Measurements from ENCODE around the gene GTF3C4.
A peak's percentile ranks its signal among the peaks of the same experiment; 100 is the strongest.

GTF3C4 gene

GRCh38 chr9:132647806-132648205 is 22.5 kb upstream of the GTF3C4 start:
- Histone ChIP-seq H3K9me3 (ENCODE audit: control insufficient read depth, low read length) (no peaks in the 10 kb centered on the region), H3K36me3 (ENCODE audit: control insufficient read depth, insufficient read depth, low read length, severe bottlenecking) (peaks cover 85% of the 10 kb centered on the region), H3K27me3 (replicated peaks; ENCODE audit: control insufficient read depth, insufficient read depth, low read length) (no peaks in the 10 kb centered on the region), H3K4me3 (ENCODE audit: low read length) (peak overlapping the region; percentile 20), H3K9ac (ENCODE audit: low read length) (peak overlapping the region; percentile 50), H3K4me1 (ENCODE audit: control insufficient read depth, insufficient read depth, low read length) (peaks cover 24% of the 10 kb centered on the region)
- DNase-seq (ENCODE audit: low read depth): no peak

- peak overlapping the region; percentile 20 for H3K4me3 ChIP-seq (ENCODE audit: low read length)
- peak overlapping the region; percentile 50 for H3K9ac ChIP-seq (ENCODE audit: low read length)
- peaks cover 80% of the 10 kb centered on the region for H3K36me3 ChIP-seq (ENCODE audit: control insufficient read depth, insufficient read depth, low read length, severe bottlenecking)
- DNase-seq (ENCODE audit: low read depth): no peak
- no peaks in the 10 kb centered on the region for H3K9me3 ChIP-seq (ENCODE audit: control insufficient read depth, low read length)
- peaks cover 24% of the 10 kb centered on the region for H3K4me1 ChIP-seq (ENCODE audit: control insufficient read depth, insufficient read depth, low read length)
- no peaks in the 10 kb centered on the region for H3K27me3 ChIP-seq (replicated peaks; ENCODE audit: control insufficient read depth, insufficient read depth, low read length)
These were observed 22.0 kb upstream of the GTF3C4 start for GRCh38 chr9:132648283-132648682.

GRCh38 chr9:132648685-132649084 is 21.6 kb upstream of the GTF3C4 start:
- H3K36me3 ChIP-seq (ENCODE audit: control insufficient read depth, insufficient read depth, low read length, severe bottlenecking): peaks cover 76% of the 10 kb centered on the region
- H3K4me1 ChIP-seq (ENCODE audit: control insufficient read depth, insufficient read depth, low read length): peaks cover 24% of the 10 kb centered on the region
- H3K9ac ChIP-seq (ENCODE audit: low read length): no peak overlapping the region

GRCh38 chr9:132651259-132651658 is 19.0 kb upstream of the GTF3C4 start:
- peaks cover 61% of the 10 kb centered on the region for H3K36me3 ChIP-seq (ENCODE audit: control insufficient read depth, insufficient read depth, low read length, severe bottlenecking)
- no peak overlapping the region for H3K4me3 ChIP-seq (ENCODE audit: low read length)
- no peak overlapping the region for H3K9ac ChIP-seq (ENCODE audit: low read length)
- H3K9me3 ChIP-seq (ENCODE audit: control insufficient read depth, low read length): no peaks in the 10 kb centered on the region
- no peaks in the 10 kb centered on the region for H3K27me3 ChIP-seq (replicated peaks; ENCODE audit: control insufficient read depth, insufficient read depth, low read length)
- peak; percentile 77 for DNase-seq (ENCODE audit: low read depth)
- H3K4me1 ChIP-seq (ENCODE audit: control insufficient read depth, insufficient read depth, low read length): peaks cover 24% of the 10 kb centered on the region

More at GRCh38 chr9:132648685-132649084, 21.6 kb upstream of the GTF3C4 start:
- no peak for DNase-seq (ENCODE audit: low read depth)
- H3K4me3 ChIP-seq (ENCODE audit: low read length): no peak overlapping the region
- no peaks in the 10 kb centered on the region for H3K9me3 ChIP-seq (ENCODE audit: control insufficient read depth, low read length)
- no peaks in the 10 kb centered on the region for H3K27me3 ChIP-seq (replicated peaks; ENCODE audit: control insufficient read depth, insufficient read depth, low read length)

- Histone ChIP-seq H3K36me3 (ENCODE audit: control insufficient read depth, insufficient read depth, low read length, severe bottlenecking) (peaks cover 67% of the 10 kb centered on the region), H3K4me1 (ENCODE audit: control insufficient read depth, insufficient read depth, low read length) (no peaks in the 10 kb centered on the region), H3K9ac (ENCODE audit: low read length) (no peak overlapping the region), H3K4me3 (ENCODE audit: low read length) (no peak overlapping the region), H3K27me3 (replicated peaks; ENCODE audit: control insufficient read depth, insufficient read depth, low read length) (no peaks in the 10 kb centered on the region), H3K9me3 (ENCODE audit: control insufficient read depth, low read length) (no peaks in the 10 kb centered on the region)
- no peak for DNase-seq (ENCODE audit: low read depth)
These were observed 14.0 kb upstream of the GTF3C4 start for GRCh38 chr9:132656299-132656698.

GRCh38 chr9:132662152-132662945 is 7.9 kb upstream of the GTF3C4 start:
- Histone ChIP-seq H3K4me3 (ENCODE audit: low read length) (no peak overlapping the region), H3K36me3 (ENCODE audit: control insufficient read depth, insufficient read depth, low read length, severe bottlenecking) (peaks cover 56% of the 10 kb centered on the region)

GRCh38 chr9:132663117-132663516 is 7.1 kb upstream of the GTF3C4 start:
- H3K4me3 ChIP-seq (ENCODE audit: low read length): no peak overlapping the region
- H3K27me3 ChIP-seq (replicated peaks; ENCODE audit: control insufficient read depth, insufficient read depth, low read length): no peaks in the 10 kb centered on the region
- no peaks in the 10 kb centered on the region for H3K4me1 ChIP-seq (ENCODE audit: control insufficient read depth, insufficient read depth, low read length)
- H3K9ac ChIP-seq (ENCODE audit: low read length): no peak overlapping the region
- H3K36me3 ChIP-seq (ENCODE audit: control insufficient read depth, insufficient read depth, low read length, severe bottlenecking): peaks cover 48% of the 10 kb centered on the region
- H3K9me3 ChIP-seq (ENCODE audit: control insufficient read depth, low read length): no peaks in the 10 kb centered on the region
- no peak for DNase-seq (ENCODE audit: low read depth)

More at GRCh38 chr9:132662152-132662945, 7.9 kb upstream of the GTF3C4 start:
- H3K4me1 ChIP-seq (ENCODE audit: control insufficient read depth, insufficient read depth, low read length): no peaks in the 10 kb centered on the region
- DNase-seq (ENCODE audit: low read depth): no peak
- H3K27me3 ChIP-seq (replicated peaks; ENCODE audit: control insufficient read depth, insufficient read depth, low read length): no peaks in the 10 kb centered on the region
- H3K9ac ChIP-seq (ENCODE audit: low read length): no peak overlapping the region
- H3K9me3 ChIP-seq (ENCODE audit: control insufficient read depth, low read length): no peaks in the 10 kb centered on the region

GRCh38 chr9:132663851-132664250 is 6.4 kb upstream of the GTF3C4 start:
- no peak overlapping the region for H3K9ac ChIP-seq (ENCODE audit: low read length)
- DNase-seq (ENCODE audit: low read depth): no peak
- no peaks in the 10 kb centered on the region for H3K27me3 ChIP-seq (replicated peaks; ENCODE audit: control insufficient read depth, insufficient read depth, low read length)
- no peaks in the 10 kb centered on the region for H3K4me1 ChIP-seq (ENCODE audit: control insufficient read depth, insufficient read depth, low read length)
- peaks cover 41% of the 10 kb centered on the region for H3K36me3 ChIP-seq (ENCODE audit: control insufficient read depth, insufficient read depth, low read length, severe bottlenecking)
- no peak overlapping the region for H3K4me3 ChIP-seq (ENCODE audit: low read length)
- no peaks in the 10 kb centered on the region for H3K9me3 ChIP-seq (ENCODE audit: control insufficient read depth, low read length)

- no peak for DNase-seq (ENCODE audit: low read depth)
- H3K27me3 ChIP-seq (replicated peaks; ENCODE audit: control insufficient read depth, insufficient read depth, low read length): no peaks in the 10 kb centered on the region
- peaks cover 29% of the 10 kb centered on the region for H3K4me1 ChIP-seq (ENCODE audit: control insufficient read depth, insufficient read depth, low read length)
- H3K4me3 ChIP-seq (ENCODE audit: low read length): peak overlapping the region; percentile 86
- no peaks in the 10 kb centered on the region for H3K9me3 ChIP-seq (ENCODE audit: control insufficient read depth, low read length)
- H3K36me3 ChIP-seq (ENCODE audit: control insufficient read depth, insufficient read depth, low read length, severe bottlenecking): peaks cover 4% of the 10 kb centered on the region
- H3K9ac ChIP-seq (ENCODE audit: low read length): peak overlapping the region; percentile 94
These were observed 956 bp upstream of the GTF3C4 start for GRCh38 chr9:132669319-132669697.

GRCh38 chr9:132669698-132670456 is 387 bp upstream of the GTF3C4 start, which contains the start of gene DDX31:
TSS of gene DDX31 (minus strand) at chr9:132669983. CDS start at chr9:132669934, 49 bp downstream.
- Histone ChIP-seq H3K4me1 (ENCODE audit: control insufficient read depth, insufficient read depth, low read length) (peaks cover 30% of the 10 kb centered on the region), H3K36me3 (ENCODE audit: control insufficient read depth, insufficient read depth, low read length, severe bottlenecking) (peaks cover 4% of the 10 kb centered on the region), H3K4me3 (ENCODE audit: low read length) (peak within 1 kb of the TSS; percentile 86), H3K9me3 (ENCODE audit: control insufficient read depth, low read length) (no peaks in the 10 kb centered on the region), H3K9ac (ENCODE audit: low read length) (peak within 1 kb of the TSS; percentile 94), H3K27me3 (replicated peaks; ENCODE audit: control insufficient read depth, insufficient read depth, low read length) (no peaks in the 10 kb centered on the region)
- DNase-seq (ENCODE audit: low read depth): peak; percentile 93

- no peak for DNase-seq (ENCODE audit: low read depth)
- H3K27me3 ChIP-seq (replicated peaks; ENCODE audit: control insufficient read depth, insufficient read depth, low read length): no peaks in the 10 kb centered on the region
- no peaks in the 10 kb centered on the region for H3K36me3 ChIP-seq (ENCODE audit: control insufficient read depth, insufficient read depth, low read length, severe bottlenecking)
- H3K9ac ChIP-seq (ENCODE audit: low read length): peak overlapping the region; percentile 94
- H3K4me1 ChIP-seq (ENCODE audit: control insufficient read depth, insufficient read depth, low read length): peaks cover 30% of the 10 kb centered on the region
- H3K4me3 ChIP-seq (ENCODE audit: low read length): peak overlapping the region; percentile 86
- no peaks in the 10 kb centered on the region for H3K9me3 ChIP-seq (ENCODE audit: control insufficient read depth, low read length)
These were observed 1.6 kb downstream of the GTF3C4 start for GRCh38 chr9:132671620-132672412.

Data from adipocyte (in vitro differentiated cells).